HFF-Myc (cell line): ENCODE data around the gene YRDC.

ENCODE experiments used
- DNase-seq: peaks from one replicate; pipeline ENCODE4 v3.0.0-alpha.2; 2011; ENCODE audit warnings: low read depth; ENCODE audit errors: extremely low read depth
- H3K4me3 ChIP-seq: replicated peaks from 2 replicates; pipeline ENCODE4 v1.5.1; 2011; ENCODE audit warnings: low read depth, mild to moderate bottlenecking, control low read depth, low read length
- CTCF ChIP-seq: IDR thresholded peaks from 2 replicates; pipeline ENCODE4 v1.5.1; 2012; ENCODE audit warnings: mild to moderate bottlenecking, low read depth, low read length, control low read depth; ENCODE audit errors: missing control alignments

The YRDC gene

GRCh38 chr1:37824001-37824400, 16.0 kb upstream of the YRDC start:
- H3K4me3 ChIP-seq = no peak overlapping the region
- TF ChIP-seq CTCF = no peak
- no peak for DNase-seq

GRCh38 chr1:37822906-37823815, 15.2 kb upstream of the YRDC start:
- DNase-seq = no peak
- TF ChIP-seq CTCF = no peak
- no peak overlapping the region for H3K4me3 ChIP-seq

- DNase-seq = no peak
- H3K4me3 ChIP-seq = no peak overlapping the region
- TF ChIP-seq CTCF = no peak
Observed at GRCh38 chr1:37821481-37821880, 13.5 kb upstream of the YRDC start.

GRCh38 chr1:37817481-37817880, 9.5 kb upstream of the YRDC start:
- H3K4me3 ChIP-seq = no peak overlapping the region
- TF ChIP-seq CTCF = no peak
- no peak for DNase-seq

- DNase-seq = no peak
- no peak overlapping the region for H3K4me3 ChIP-seq
Observed at GRCh38 chr1:37814252-37814651, 6.2 kb upstream of the YRDC start.

GRCh38 chr1:37813529-37814145, 5.6 kb upstream of the YRDC start:
- DNase-seq = no peak
- no peak overlapping the region for H3K4me3 ChIP-seq
- TF ChIP-seq CTCF = no peak

More at GRCh38 chr1:37814252-37814651, 6.2 kb upstream of the YRDC start:
- no peak for TF ChIP-seq CTCF
